Frontal cortex (tissue), 4 donors: Measurements from ENCODE around the gene CNKSR2. TPM values are rescaled to one million over a fixed set of nuclear protein-coding genes. Genes with fewer than 3 reads are reported as not detected.
"Not testable (repeated sequence)": the region's sequence is repeated elsewhere in the genome, so short reads cannot be mapped to it uniquely, and the experiment has no call there.

Source experiments
- DNase-seq, 2 donors: peaks; one replicate each; pipeline ENCODE4 v3.0.0; 2012; ENCODE audit warnings: low spot score in 2 of 2
- FAIRE-seq: peaks from 2 replicates; lab custom pipeline; 2012; peaks lifted over from hg19 to GRCh38; lab: Jason Lieb, UNC
- total RNA-seq: library from RNA; depleted of rRNA; stranded (reverse); fragments of >200 nt; gene quantifications from one replicate; pipeline ENCODE4 v1.2.3, GENCODE V29; 2014
- donor health status: control.
- donor health status: control.
- donor health status: control.

Gene CNKSR2
- total RNA-seq, 1 donor from 2014 or later, result 173 TPM

DNA sequence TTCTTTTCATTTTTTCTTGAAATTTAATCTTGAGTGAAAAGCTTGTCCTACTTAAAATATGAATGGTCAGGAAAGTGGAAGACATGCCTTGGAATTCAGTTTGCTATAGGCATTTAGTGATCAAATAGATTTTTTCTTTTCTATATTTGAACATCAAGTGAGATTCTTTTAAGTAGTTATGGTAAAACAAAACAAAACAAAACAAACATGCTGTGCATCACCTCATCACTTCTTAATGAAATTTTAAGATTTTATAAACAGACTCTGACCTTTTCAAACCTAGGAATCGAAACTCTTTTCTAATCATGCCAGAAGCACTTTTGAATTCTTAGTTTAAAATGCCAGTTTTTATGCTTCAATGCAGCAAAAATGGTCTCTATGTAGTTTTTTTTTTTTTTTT lies 62.8 kb downstream of the CNKSR2 start:
- FAIRE-seq (no peak), DNase-seq (no peak)

- FAIRE-seq, result no peak
- DNase-seq, result no peak
These were observed 64.6 kb downstream of the CNKSR2 start for GRCh38 chrX:21438792-21439191.

- FAIRE-seq, result no peak
- no peak for DNase-seq
These were observed 66.7 kb downstream of the CNKSR2 start for GRCh38 chrX:21440911-21441310.

GRCh38 chrX:21457718-21458117 lies 83.5 kb downstream of the CNKSR2 start:
- FAIRE-seq (no peak), DNase-seq (no peak)

- FAIRE-seq (no peak), DNase-seq (no peak)
These were observed 94.9 kb downstream of the CNKSR2 start for GRCh38 chrX:21469071-21469470.

- DNase-seq (no peak), FAIRE-seq (no peak)
These were observed 102.7 kb downstream of the CNKSR2 start for GRCh38 chrX:21476909-21477308.

DNA sequence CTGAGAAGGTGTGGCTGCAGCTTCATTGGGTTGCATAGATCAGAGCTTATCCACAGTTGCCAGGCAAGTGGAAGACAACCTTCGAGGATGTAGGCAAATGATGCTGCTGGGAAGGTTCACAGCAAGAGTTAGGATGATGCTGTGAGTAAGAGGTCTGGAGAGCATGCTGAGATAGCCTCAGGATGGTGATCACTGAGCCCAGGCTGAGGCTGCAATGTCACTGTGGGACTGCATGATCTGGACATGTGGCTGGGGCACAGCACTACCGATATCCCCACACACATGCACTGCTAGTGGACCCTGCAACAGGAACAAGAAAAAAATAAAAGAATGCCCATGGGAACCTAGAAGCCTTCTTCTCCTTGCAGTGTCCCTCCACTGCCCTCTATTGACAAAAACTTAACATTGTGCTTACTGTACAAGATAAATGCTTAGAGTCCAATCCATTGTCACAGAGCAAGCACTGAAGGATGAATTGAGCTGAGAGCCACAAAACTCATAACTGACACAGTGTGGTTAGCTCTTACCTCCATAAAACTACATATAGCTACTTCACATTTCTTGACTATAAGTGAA lies 105.6 kb downstream of the CNKSR2 start:
- FAIRE-seq, result no peak
- no peak for DNase-seq

DNA sequence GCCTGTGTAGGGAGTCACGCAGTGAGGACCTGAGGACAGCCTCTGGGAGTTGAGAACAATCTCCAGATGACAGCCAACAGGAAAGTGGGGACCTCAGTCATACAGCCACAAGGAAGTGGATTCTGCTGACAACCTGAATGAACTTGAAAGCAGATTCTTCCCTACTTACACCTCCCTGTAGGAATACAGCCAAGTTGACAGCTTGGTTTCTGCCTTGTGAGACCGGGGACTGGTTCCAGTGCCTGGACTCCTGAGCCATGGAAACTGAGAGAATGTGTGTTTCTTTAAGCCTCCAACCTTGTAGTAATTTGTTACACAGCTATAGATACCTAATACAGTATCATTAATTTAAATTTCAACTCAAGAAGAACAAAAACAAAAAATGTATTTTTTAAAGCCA lies 107.5 kb downstream of the CNKSR2 start:
- DNase-seq, result no peak
- no peak for FAIRE-seq

GRCh38 chrX:21484051-21484450 lies 109.8 kb downstream of the CNKSR2 start:
- DNase-seq, FAIRE-seq: not testable (repeated sequence)

DNA sequence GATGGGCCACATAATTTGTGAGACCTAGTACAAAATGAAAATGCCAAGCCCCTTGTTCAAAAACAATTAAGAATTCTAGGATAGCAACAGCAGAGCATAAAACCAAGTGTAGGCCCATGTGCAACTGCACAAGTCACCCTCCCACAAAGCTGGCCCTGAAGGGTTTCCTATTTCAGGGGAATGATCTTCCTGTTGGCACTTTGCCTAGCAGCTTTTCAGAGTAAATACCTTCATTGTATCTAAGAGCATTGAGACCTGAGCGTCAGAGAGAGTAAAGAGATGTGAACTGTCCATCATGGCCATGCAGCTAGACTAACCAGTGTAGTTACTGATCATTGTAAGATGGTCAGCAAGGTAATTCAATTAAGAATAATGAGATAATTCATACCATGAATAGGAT lies 113.6 kb downstream of the CNKSR2 start:
- no peak for DNase-seq
- no peak for FAIRE-seq

DNA sequence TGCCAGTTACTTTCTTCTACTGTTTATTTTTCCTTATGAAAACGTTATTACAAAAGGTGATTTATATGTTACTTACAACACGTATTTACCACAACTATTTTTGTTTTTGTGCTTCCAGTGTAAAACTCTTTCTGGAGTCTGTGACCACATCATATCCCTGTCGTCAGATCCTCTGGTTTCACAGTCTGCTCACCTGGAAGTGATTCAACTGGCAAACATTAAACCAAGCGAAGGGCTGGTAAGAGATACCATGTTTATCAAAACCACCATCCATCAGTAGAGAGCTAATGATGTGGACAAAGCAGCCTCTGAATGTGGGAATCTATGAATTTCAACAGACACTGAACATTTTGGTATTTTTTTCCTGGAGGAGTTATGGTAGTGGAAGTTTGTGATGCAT lies 116.1 kb downstream of the CNKSR2 start:
- FAIRE-seq (no peak), DNase-seq (no peak)

GRCh38 chrX:21493226-21493830 lies 119.1 kb downstream of the CNKSR2 start:
- no peak for DNase-seq
- no peak for FAIRE-seq

- FAIRE-seq (no peak), DNase-seq (no peak)
These were observed 129.4 kb downstream of the CNKSR2 start for GRCh38 chrX:21503593-21503992.

- no peak for DNase-seq
- FAIRE-seq, result no peak
These were observed 135.7 kb downstream of the CNKSR2 start for GRCh38 chrX:21509912-21510311.

- FAIRE-seq, result no peak
These were observed 149.8 kb downstream of the CNKSR2 start for GRCh38 chrX:21524008-21524407.

GRCh38 chrX:21528076-21528475 lies 153.9 kb downstream of the CNKSR2 start:
- no peak for FAIRE-seq
- no peak for DNase-seq

More at GRCh38 chrX:21524008-21524407, 149.8 kb downstream of the CNKSR2 start:
- no peak for DNase-seq

DNA sequence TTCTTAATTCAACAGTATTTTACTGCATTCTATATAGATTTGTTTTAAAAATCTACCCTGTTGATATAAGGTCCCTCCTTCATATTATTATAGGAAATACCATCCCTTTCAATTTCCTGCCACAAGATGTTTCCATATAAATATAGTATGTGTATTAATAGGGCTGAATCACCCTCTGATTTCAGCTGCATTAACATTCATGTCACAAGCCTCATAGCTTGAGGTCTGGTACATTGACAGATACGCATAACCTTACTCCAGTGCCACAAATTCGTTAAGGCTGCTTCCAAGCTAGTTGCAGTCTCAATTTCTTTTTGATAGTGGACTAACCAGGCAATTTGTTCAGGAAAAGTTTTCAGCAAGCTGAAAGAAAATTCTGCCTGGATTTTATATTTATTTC lies 155.6 kb downstream of the CNKSR2 start:
- no peak for DNase-seq
- FAIRE-seq, result no peak

GRCh38 chrX:21544642-21545041 lies 170.4 kb downstream of the CNKSR2 start:
- not testable (repeated sequence) for FAIRE-seq, DNase-seq

DNA sequence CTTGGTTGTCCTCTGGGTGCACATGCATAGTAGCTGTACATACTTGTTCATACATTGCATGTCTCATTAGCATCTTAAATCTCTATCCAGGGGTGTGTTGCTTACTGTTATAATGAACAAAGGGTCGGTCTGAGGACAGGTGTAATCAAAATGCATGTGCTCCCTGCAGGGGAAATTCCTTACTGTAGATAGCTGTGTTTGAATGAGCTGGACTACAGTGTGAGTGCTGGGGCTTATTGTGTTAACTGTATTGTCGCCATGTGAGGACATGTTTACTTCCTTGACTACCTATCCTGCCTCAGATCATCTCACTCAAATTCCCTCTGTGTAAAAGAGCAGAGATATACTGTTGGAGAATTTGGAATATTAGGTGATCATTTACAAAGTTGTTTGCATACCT lies 185.2 kb downstream of the CNKSR2 start:
- no peak for DNase-seq
- FAIRE-seq, result no peak

DNA sequence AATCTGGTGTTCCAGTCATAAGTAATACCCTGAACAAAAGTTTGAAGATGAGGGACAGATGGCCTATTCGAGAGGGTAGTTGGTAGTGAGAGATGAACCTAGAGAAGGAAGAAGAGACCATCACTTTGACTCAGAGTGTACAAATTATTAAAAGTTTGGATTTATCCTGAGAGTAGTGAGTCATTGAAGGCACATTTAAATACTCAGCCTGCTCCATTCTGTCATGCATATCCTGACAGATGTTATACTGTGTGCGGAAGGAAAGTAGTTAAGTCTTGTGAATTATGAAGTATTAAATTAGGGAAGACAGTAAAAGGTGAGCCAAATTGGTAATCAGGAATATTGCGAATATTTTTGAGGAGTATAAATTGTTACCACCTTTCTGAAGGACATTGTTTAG lies 190.8 kb downstream of the CNKSR2 start:
- FAIRE-seq, result no peak
- no peak for DNase-seq

DNA sequence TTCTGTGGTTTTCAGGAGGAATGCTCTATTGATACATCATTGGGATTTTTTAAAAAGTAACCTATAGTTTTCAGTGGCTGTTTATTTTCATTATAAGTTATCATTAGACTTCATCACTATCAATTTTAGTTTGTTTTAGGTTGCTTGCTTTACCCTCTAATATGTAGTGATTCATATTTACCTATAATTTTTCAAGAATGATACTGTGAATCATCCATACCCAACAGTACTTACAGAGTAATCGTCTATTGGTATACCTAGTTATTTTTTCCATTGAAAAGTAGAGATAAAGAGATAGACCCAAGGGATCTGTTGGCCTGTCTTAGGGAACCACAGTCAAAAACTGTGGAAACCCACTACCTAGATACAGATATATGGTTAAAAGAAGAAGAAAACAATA lies 200.6 kb downstream of the CNKSR2 start:
- DNase-seq (no peak), FAIRE-seq (no peak)

GRCh38 chrX:21581479-21581878 lies 207.3 kb downstream of the CNKSR2 start:
- no peak for DNase-seq
- no peak for FAIRE-seq
